Endothelial cell (in vitro differentiated cells): ENCODE results near the gene FLCN. TPM values are rescaled to one million over a fixed set of nuclear protein-coding genes. Genes with fewer than 3 reads are reported as not detected.

Experiments
- DNase-seq: peaks from one replicate; pipeline ENCODE4 v3.0.0; 2021; ENCODE audit warnings: low spot score
- H3K27ac Mint-ChIP-seq: one replicate; pipeline ENCODE4 v1.8.0; 2021; ENCODE audit warnings: mixed read lengths, inconsistent platforms; ENCODE audit not compliant: unreplicated experiment
- H3K27me3 Mint-ChIP-seq: one replicate; pipeline ENCODE4 v1.8.0; 2021; ENCODE audit warnings: mild to moderate bottlenecking, moderate library complexity, mixed read lengths, inconsistent platforms; ENCODE audit not compliant: unreplicated experiment
- H3K36me3 Mint-ChIP-seq: one replicate; pipeline ENCODE4 v1.8.0; 2021; ENCODE audit warnings: mild to moderate bottlenecking, low read depth, mixed read lengths, inconsistent platforms; ENCODE audit not compliant: unreplicated experiment
- H3K4me1 Mint-ChIP-seq: one replicate; pipeline ENCODE4 v1.8.0; 2021; ENCODE audit warnings: mild to moderate bottlenecking, mixed read lengths, inconsistent platforms; ENCODE audit not compliant: unreplicated experiment
- H3K4me3 Mint-ChIP-seq: one replicate; pipeline ENCODE4 v1.8.0; 2021; ENCODE audit warnings: mild to moderate bottlenecking, mixed read lengths, inconsistent platforms; ENCODE audit not compliant: unreplicated experiment
- H3K9me3 Mint-ChIP-seq: one replicate; pipeline ENCODE4 v1.8.0; 2021; ENCODE audit warnings: mixed read lengths, inconsistent platforms; ENCODE audit not compliant: unreplicated experiment
- CTCF ChIP-seq: fragments of 200-600 bp; sonication (generic); IDR thresholded peaks from one replicate; pipeline ENCODE4 v1.5.0; 2021; ENCODE audit warnings: antibody characterized with exemption; ENCODE audit not compliant: unreplicated experiment
- total RNA-seq: library from RNA; stranded (reverse); fragmentation: NEBNext Ultra II Directional; extraction: Animal tissue kit (Norgen Biotek cat#: 25700); gene quantifications from one replicate; pipeline ENCODE4 v1.2.1, GENCODE V29; 2021; ENCODE audit not compliant: unreplicated experiment

The FLCN gene
- total RNA-seq, 1 donor from 2014 or later, result 50.4 TPM

DNA sequence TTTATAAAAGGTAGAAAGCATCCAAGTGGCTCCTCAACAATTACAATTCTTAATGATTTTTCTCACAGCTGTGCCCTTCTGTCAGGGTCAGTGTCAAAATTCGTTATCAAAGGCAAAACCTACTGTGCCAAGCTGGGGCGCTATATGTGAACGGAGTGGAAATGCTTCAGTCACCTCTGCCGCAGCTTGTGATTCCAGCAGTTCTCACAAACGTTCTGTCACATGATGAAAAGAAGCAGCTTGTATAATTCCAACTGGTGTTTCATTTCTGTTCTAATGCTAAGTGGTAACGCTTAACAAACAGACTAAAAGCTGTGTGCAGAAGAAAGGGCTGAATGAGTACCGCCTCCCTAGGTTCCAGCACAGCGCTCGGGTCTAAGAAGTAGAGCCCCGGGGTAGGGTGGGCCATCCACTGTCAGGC, 45.0 kb downstream of the FLCN start:
- peaks cover 6% of the 10 kb centered on the region for H3K36me3 Mint-ChIP-seq
- H3K4me1 Mint-ChIP-seq, result peaks cover 11% of the 10 kb centered on the region
- H3K27ac Mint-ChIP-seq, result no peak overlapping the region
- DNase-seq, result no peak
- no peaks in the 10 kb centered on the region for H3K9me3 Mint-ChIP-seq
- no peak for TF ChIP-seq CTCF
- H3K27me3 Mint-ChIP-seq, result peaks cover 2% of the 10 kb centered on the region
- H3K4me3 Mint-ChIP-seq, result no peak overlapping the region

DNA sequence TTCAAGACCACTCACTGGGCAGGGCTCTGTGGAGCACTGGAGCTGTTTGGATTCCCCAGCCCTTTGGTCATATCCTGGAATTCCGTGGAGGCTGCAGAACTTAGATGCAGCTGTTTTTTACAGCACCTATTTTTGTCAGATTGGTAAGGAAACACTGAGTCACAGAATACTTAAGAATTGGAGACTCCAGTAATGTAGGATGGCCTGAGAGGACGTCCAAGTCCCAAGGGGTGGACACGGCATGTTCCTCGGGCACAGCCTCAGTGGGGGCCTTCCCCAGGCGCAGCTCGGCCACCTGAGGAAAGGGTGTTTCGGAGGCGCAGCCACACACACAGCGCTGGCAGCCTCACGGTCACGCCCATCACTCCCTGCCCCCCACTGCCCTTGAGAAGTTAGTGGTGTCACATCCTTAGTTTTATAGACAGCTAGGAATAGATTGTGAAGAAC, 45.6 kb downstream of the FLCN start:
- peaks cover 2% of the 10 kb centered on the region for H3K27me3 Mint-ChIP-seq
- H3K36me3 Mint-ChIP-seq, result peaks cover 6% of the 10 kb centered on the region
- no peak overlapping the region for H3K4me3 Mint-ChIP-seq
- no peaks in the 10 kb centered on the region for H3K9me3 Mint-ChIP-seq
- H3K4me1 Mint-ChIP-seq, result peaks cover 12% of the 10 kb centered on the region
- no peak for TF ChIP-seq CTCF
- no peak for DNase-seq
- no peak overlapping the region for H3K27ac Mint-ChIP-seq

GRCh38 chr17:17190188-17190587, 46.8 kb downstream of the FLCN start:
- no peak for DNase-seq
- Mint-ChIP-seq H3K27me3 (peaks cover 2% of the 10 kb centered on the region), H3K4me1 (peaks cover 24% of the 10 kb centered on the region), H3K9me3 (no peaks in the 10 kb centered on the region), H3K36me3 (peaks cover 12% of the 10 kb centered on the region), H3K27ac (no peak overlapping the region), H3K4me3 (no peak overlapping the region)
- TF ChIP-seq CTCF, result no peak

DNA sequence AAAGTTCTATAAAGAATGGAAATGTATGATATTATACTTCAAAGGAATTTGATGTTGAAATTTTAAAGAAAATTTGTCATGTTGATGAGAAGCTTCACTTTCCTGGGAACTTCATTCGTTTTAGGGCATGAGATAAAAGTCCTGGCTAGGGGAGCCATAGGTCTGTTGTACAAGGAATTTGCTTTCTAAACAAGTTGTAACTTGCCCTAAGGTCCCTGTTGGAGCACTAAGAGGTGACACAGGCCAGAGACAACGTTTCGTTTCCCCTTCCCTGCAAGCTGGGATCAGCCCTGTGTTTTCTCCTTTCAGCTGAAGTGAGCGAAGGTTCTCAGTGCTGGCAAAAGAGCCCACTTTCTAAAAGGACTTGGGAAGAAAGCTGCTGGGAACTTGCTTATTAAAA, 47.4 kb downstream of the FLCN start:
- TF ChIP-seq CTCF, result no peak
- Mint-ChIP-seq H3K4me3 (no peak overlapping the region), H3K4me1 (peaks cover 30% of the 10 kb centered on the region)

GRCh38 chr17:17188586-17188985, 48.4 kb downstream of the FLCN start:
- Mint-ChIP-seq H3K27ac (no peak overlapping the region), H3K27me3 (peaks cover 5% of the 10 kb centered on the region), H3K36me3 (peaks cover 12% of the 10 kb centered on the region), H3K9me3 (no peaks in the 10 kb centered on the region), H3K4me3 (no peak overlapping the region), H3K4me1 (peaks cover 38% of the 10 kb centered on the region)
- TF ChIP-seq CTCF, result no peak
- no peak for DNase-seq

More for the DNA sequence above, 47.4 kb downstream of the FLCN start:
- Mint-ChIP-seq H3K36me3 (peaks cover 12% of the 10 kb centered on the region), H3K27ac (no peak overlapping the region), H3K27me3 (peaks cover 3% of the 10 kb centered on the region), H3K9me3 (no peaks in the 10 kb centered on the region)
- no peak for DNase-seq
